Lung (tissue), 12 donors: ENCODE data around the gene SH2D1B. TPM values are rescaled to one million over a fixed set of nuclear protein-coding genes. Genes with fewer than 3 reads are reported as not detected.

Experiments
- ATAC-seq: fragments of 200-7000 bp; cut with Tn5 transposase; one replicate; pipeline ENCODE4 v1.9.1; 2020; ENCODE audit warnings: moderate number of reproducible peaks; ENCODE audit not compliant: insufficient read depth, low FRiP score
- DNase-seq, 3 donors: peaks; one replicate each; pipeline ENCODE4 v3.0.0-alpha.2; 2013 to 2017
- H3K27ac ChIP-seq, 2 donors: one replicate each; pipeline ENCODE4 v1.5.1; 2013; ENCODE audit warnings: mild to moderate bottlenecking in 2 of 2, moderate library complexity in 2 of 2, control low read depth in 1 of 2, inconsistent platforms in 1 of 2, low read depth in 1 of 2, low read length in 1 of 2
- H3K27me3 ChIP-seq, 3 donors: one replicate each; pipeline ENCODE4 v1.5.1; 2013; ENCODE audit warnings: low read length in 2 of 3; ENCODE audit not compliant: control insufficient read depth in 3 of 3, insufficient read depth in 3 of 3
- H3K36me3 ChIP-seq, 4 donors: one replicate each; pipeline ENCODE4 v1.5.1; 2013; ENCODE audit warnings: low read length in 4 of 4, mild to moderate bottlenecking in 1 of 4, moderate library complexity in 1 of 4; ENCODE audit not compliant: control insufficient read depth in 4 of 4, insufficient read depth in 4 of 4
- H3K4me1 ChIP-seq, 5 donors: one replicate each; pipeline ENCODE4 v1.5.1; 2013; ENCODE audit warnings: low read length in 5 of 5, mild to moderate bottlenecking in 2 of 5, moderate library complexity in 1 of 5; ENCODE audit not compliant: control insufficient read depth in 5 of 5, insufficient read depth in 5 of 5
- H3K4me3 ChIP-seq: one replicate; pipeline ENCODE4 v1.5.1; 2013; ENCODE audit warnings: mild to moderate bottlenecking, control low read depth, moderate library complexity
- H3K9ac ChIP-seq, 2 donors: one replicate each; pipeline ENCODE4 v1.5.1; 2013; ENCODE audit warnings: low read length in 2 of 2, control low read depth in 1 of 2; ENCODE audit not compliant: insufficient read depth in 1 of 2
- H3K9me3 ChIP-seq, 4 donors: one replicate each; pipeline ENCODE4 v1.5.1; 2013; ENCODE audit warnings: low read length in 3 of 4, mild to moderate bottlenecking in 1 of 4, moderate library complexity in 1 of 4; ENCODE audit not compliant: control insufficient read depth in 4 of 4, insufficient read depth in 3 of 4
- CTCF ChIP-seq: IDR thresholded peaks from 2 replicates; pipeline ENCODE4 v1.5.1; 2012; ENCODE audit warnings: mild to moderate bottlenecking; ENCODE audit errors: control extremely low read depth, extremely low read depth
- WGBS, 2 donors: extraction: QIAGEN DNeasy Blood & Tissue Kit; methylation state at CpG; one replicate each; pipeline ENCODE4 v1.1.7; 2013; 5-methylcytosine and 5-hydroxymethylcytosine counted together
- polyA plus RNA-seq, 2 donors: library from polyadenylated mRNA; stranded (reverse); fragments of 200-250 nt; gene quantifications; one replicate each; pipeline ENCODE4 v1.2.1, GENCODE V29; 2013
- total RNA-seq, 2 donors: library from RNA; depleted of rRNA in 1 of 2; stranded (reverse); fragments of >200 nt in 1 of 2; gene quantifications; one replicate each; pipeline ENCODE4 v1.2.1, GENCODE V29; 2014 to 2021
- donor health status: control.
- donor health status: control.
- donor health status: Bipolar disorder and iron deficiency.
- donor health status: healthy.
- donor health status: DM: yes; HTN: yes; CAD: no.

Gene SH2D1B
- total and polyA plus RNA-seq, 4 donors, result 0.26 to 1.6 (median 1.0) TPM

- Histone ChIP-seq H3K4me1 (no peaks in the 10 kb centered on the region), H3K9me3 (no peaks in the 10 kb centered on the region), H3K27ac (no peak overlapping the region), H3K9ac (no peak overlapping the region), H3K4me3 (no peak overlapping the region), H3K36me3 (no peaks in the 10 kb centered on the region), H3K27me3 (no peaks in the 10 kb centered on the region)
- DNase-seq (no peak), ATAC-seq (no peak)
- 95 to 96% methylated on average over 2 of the region's 2 CpGs for whole genome bisulfite sequencing, 2 donors
- no peak for TF ChIP-seq CTCF
Observed at GRCh38 chr1:162406811-162407210, 5.1 kb downstream of the SH2D1B start.

GRCh38 chr1:162405800-162406199, 6.1 kb downstream of the SH2D1B start:
- Histone ChIP-seq H3K4me1 (no peaks in the 10 kb centered on the region), H3K9ac (no peak overlapping the region), H3K27ac (no peak overlapping the region), H3K4me3 (no peak overlapping the region), H3K27me3 (no peaks in the 10 kb centered on the region), H3K9me3 (no peaks in the 10 kb centered on the region), H3K36me3 (no peaks in the 10 kb centered on the region)
- DNase-seq (no peak), ATAC-seq (no peak)
- no peak for TF ChIP-seq CTCF
- 53 to 62% methylated on average over 5 of the region's 5 CpGs for WGBS, 2 donors

- Histone ChIP-seq H3K36me3 (no peaks in the 10 kb centered on the region), H3K27me3 (no peaks in the 10 kb centered on the region), H3K4me3 (no peak overlapping the region), H3K4me1 (no peaks in the 10 kb centered on the region), H3K9me3 (no peaks in the 10 kb centered on the region), H3K9ac (no peak overlapping the region), H3K27ac (no peak overlapping the region)
- no peak for TF ChIP-seq CTCF
- DNase-seq, result no peak
- WGBS, 2 donors, result 76 to 83% methylated on average over 5 of the region's 5 CpGs
- ATAC-seq, result no peak
Observed at GRCh38 chr1:162404550-162405160, 7.3 kb downstream of the SH2D1B start.

- Histone ChIP-seq H3K27me3 (no peaks in the 10 kb centered on the region), H3K9ac (no peak overlapping the region), H3K4me1 (peaks cover 0 to 1% (median 0%) of the 10 kb centered on the region in 5 donors), H3K36me3 (no peaks in the 10 kb centered on the region), H3K4me3 (no peak overlapping the region), H3K9me3 (no peaks in the 10 kb centered on the region), H3K27ac (no peak overlapping the region)
- 92 to 94% methylated on average over 10 of the region's 10 CpGs for WGBS, 2 donors
- ATAC-seq (no peak), DNase-seq (no peak)
- TF ChIP-seq CTCF, result no peak
Observed at GRCh38 chr1:162400790-162401355, 11.1 kb downstream of the SH2D1B start.
